ENCODE measurements around the gene ZFAND2A.
"Not testable (repeated sequence)": the region's sequence is repeated elsewhere in the genome, so short reads cannot be mapped to it uniquely, and the experiment has no call there.

Gene ZFAND2A

GRCh38 chr7:1159891-1160669 is at the start of gene ZFAND2A:
ZFAND2A (minus strand) TSS chr7:1160196; CDS start chr7:1158212, 1,984 bp downstream.
- DNase-seq (ENCODE audit: low spot score): peak; percentile 96

- no peak for DNase-seq (ENCODE audit: low spot score)
Measured at GRCh38 chr7:1209097-1209496, 49.1 kb upstream of the ZFAND2A start.

GRCh38 chr7:1205742-1206141 is 45.7 kb upstream of the ZFAND2A start:
- DNase-seq (ENCODE audit: low spot score): not testable (repeated sequence)

- no peak for DNase-seq (ENCODE audit: low spot score)
Measured at GRCh38 chr7:1204460-1205140, 44.6 kb upstream of the ZFAND2A start.

GRCh38 chr7:1202914-1203313 is 42.9 kb upstream of the ZFAND2A start:
- DNase-seq (ENCODE audit: low spot score): not testable (repeated sequence)

GRCh38 chr7:1201916-1202315 is 41.9 kb upstream of the ZFAND2A start:
- DNase-seq (ENCODE audit: low spot score): no peak

GRCh38 chr7:1200045-1200444 is 40.0 kb upstream of the ZFAND2A start:
- DNase-seq (ENCODE audit: low spot score): no peak

GRCh38 chr7:1197997-1198625 is 38.1 kb upstream of the ZFAND2A start:
- DNase-seq (ENCODE audit: low spot score): no peak

- DNase-seq (ENCODE audit: low spot score): no peak
Measured at GRCh38 chr7:1196950-1197349, 37.0 kb upstream of the ZFAND2A start.

- DNase-seq (ENCODE audit: low spot score): not testable (repeated sequence)
Measured at GRCh38 chr7:1196441-1196840, 36.4 kb upstream of the ZFAND2A start.

- DNase-seq (ENCODE audit: low spot score): peak; percentile 50
Measured at GRCh38 chr7:1193593-1194424, 33.8 kb upstream of the ZFAND2A start.

- peak; percentile 92 for DNase-seq (ENCODE audit: low spot score)
Measured at GRCh38 chr7:1192171-1192676, 32.2 kb upstream of the ZFAND2A start.

GRCh38 chr7:1189986-1190772 is 30.2 kb upstream of the ZFAND2A start:
- DNase-seq (ENCODE audit: low spot score): no peak

GRCh38 chr7:1188720-1189294 is 28.8 kb upstream of the ZFAND2A start:
- DNase-seq (ENCODE audit: low spot score): no peak

GRCh38 chr7:1187127-1187526 is 27.1 kb upstream of the ZFAND2A start:
- DNase-seq (ENCODE audit: low spot score): no peak

- DNase-seq (ENCODE audit: low spot score): no peak
Measured at GRCh38 chr7:1181640-1182039, 21.6 kb upstream of the ZFAND2A start.

- no peak for DNase-seq (ENCODE audit: low spot score)
Measured at GRCh38 chr7:1181031-1181430, 21.0 kb upstream of the ZFAND2A start.

- no peak for DNase-seq (ENCODE audit: low spot score)
Measured at GRCh38 chr7:1176891-1177373, 16.9 kb upstream of the ZFAND2A start.

- no peak for DNase-seq (ENCODE audit: low spot score)
Measured at GRCh38 chr7:1175967-1176851, 16.2 kb upstream of the ZFAND2A start.

GRCh38 chr7:1175597-1175966 is 15.6 kb upstream of the ZFAND2A start:
- DNase-seq (ENCODE audit: low spot score): no peak
